ENCODE data around the gene TSPO. TPM values are rescaled to one million over a fixed set of nuclear protein-coding genes. Genes with fewer than 3 reads are reported as not detected.

Gene TSPO
- polyA plus RNA-seq, 1 donor (not counting 4 experiments of a cell fraction or from before 2014, with no cell fraction given) = 139 TPM

- Histone ChIP-seq H3K9me3 (ENCODE audit: control insufficient read depth, low read depth, low read length) (no peaks in the 10 kb centered on the region), H4K20me1 (ENCODE audit: control insufficient read depth, extremely low read depth, insufficient read depth, low read length) (no peaks in the 10 kb centered on the region), H3K9me1 (ENCODE audit: control insufficient read depth, extremely low read depth, insufficient read depth, low read length) (no peaks in the 10 kb centered on the region), H3K9ac (ENCODE audit: control insufficient read depth, extremely low read depth, insufficient read depth, low read length) (no peak overlapping the region), H3K4me3 (ENCODE audit: control insufficient read depth in 2 of 3, extremely low read depth in 1 of 3, insufficient read depth in 2 of 3, low read depth in 1 of 3, low read length in 3 of 3) (no peak overlapping the region), H2AFZ (ENCODE audit: control insufficient read depth, low read length) (no peak overlapping the region), H3K4me2 (ENCODE audit: control insufficient read depth, extremely low read depth, insufficient read depth, low read depth, low read length) (no peak overlapping the region), H3K79me2 (ENCODE audit: control insufficient read depth, insufficient read depth, low read length) (no peaks in the 10 kb centered on the region), H3K4me1 (ENCODE audit: control insufficient read depth, extremely low read depth, insufficient read depth, low read length) (peaks cover 16% of the 10 kb centered on the region), H3K27ac (ENCODE audit: control insufficient read depth, insufficient read depth, low read length) (no peak overlapping the region), H3K27me3 (ENCODE audit: control insufficient read depth, extremely low read depth, insufficient read depth, low read length) (no peaks in the 10 kb centered on the region), H3K36me3 (ENCODE audit: control insufficient read depth in 2 of 2, extremely low read depth in 1 of 2, insufficient read depth in 2 of 2, low read length in 2 of 2) (peaks cover 24 to 44% of the 10 kb centered on the region in 2 experiments)
- no peak for DNase-seq (ENCODE audit: low read depth, low spot score)
- TF ChIP-seq EZH2 (IDR thresholded peaks at IDR 0.05; ENCODE audit: low read length) (no peak), CTCF (optimal IDR thresholded peaks at IDR 0.05 in 1 of 3, IDR thresholded peaks at IDR 0.05 in 1 of 3, conservative IDR thresholded peaks at IDR 0.05 in 1 of 3; ENCODE audit: extremely low read depth in 1 of 3, insufficient read depth in 2 of 3, low read length in 3 of 3) (no peak)
- dilution Hi-C loops (cut with MboI; ENCODE audit: extremely low pct_ligation_motif_present, low sequenced_read_pairs) = no loop called here
- FAIRE-seq = no peak
Observed at GRCh38 chr22:43169310-43170130, 18.2 kb downstream of the TSPO start.

- peaks cover 24 to 45% of the 10 kb centered on the region in 2 experiments for H3K36me3 ChIP-seq (ENCODE audit: control insufficient read depth in 2 of 2, extremely low read depth in 1 of 2, insufficient read depth in 2 of 2, low read length in 2 of 2)
- dilution Hi-C loops (cut with MboI; ENCODE audit: extremely low pct_ligation_motif_present, low sequenced_read_pairs) = no loop called here
- FAIRE-seq (no peak), DNase-seq (ENCODE audit: low read depth, low spot score) (no peak)
- H2AFZ ChIP-seq (ENCODE audit: control insufficient read depth, low read length) = no peak overlapping the region
- H3K4me2 ChIP-seq (ENCODE audit: control insufficient read depth, extremely low read depth, insufficient read depth, low read depth, low read length) = no peak overlapping the region
- TF ChIP-seq CTCF (optimal IDR thresholded peaks at IDR 0.05 in 1 of 3, IDR thresholded peaks at IDR 0.05 in 1 of 3, conservative IDR thresholded peaks at IDR 0.05 in 1 of 3; ENCODE audit: extremely low read depth in 1 of 3, insufficient read depth in 2 of 3, low read length in 3 of 3) (no peak), EZH2 (IDR thresholded peaks at IDR 0.05; ENCODE audit: low read length) (no peak)
- H4K20me1 ChIP-seq (ENCODE audit: control insufficient read depth, extremely low read depth, insufficient read depth, low read length) = no peaks in the 10 kb centered on the region
- H3K9me3 ChIP-seq (ENCODE audit: control insufficient read depth, low read depth, low read length) = no peaks in the 10 kb centered on the region
- no peaks in the 10 kb centered on the region for H3K9me1 ChIP-seq (ENCODE audit: control insufficient read depth, extremely low read depth, insufficient read depth, low read length)
- no peaks in the 10 kb centered on the region for H3K79me2 ChIP-seq (ENCODE audit: control insufficient read depth, insufficient read depth, low read length)
- no peak overlapping the region for H3K4me3 ChIP-seq (ENCODE audit: control insufficient read depth in 2 of 3, extremely low read depth in 1 of 3, insufficient read depth in 2 of 3, low read depth in 1 of 3, low read length in 3 of 3)
- no peak overlapping the region for H3K27ac ChIP-seq (ENCODE audit: control insufficient read depth, insufficient read depth, low read length)
- H3K9ac ChIP-seq (ENCODE audit: control insufficient read depth, extremely low read depth, insufficient read depth, low read length) = no peak overlapping the region
- peaks cover 15% of the 10 kb centered on the region for H3K4me1 ChIP-seq (ENCODE audit: control insufficient read depth, extremely low read depth, insufficient read depth, low read length)
- H3K27me3 ChIP-seq (ENCODE audit: control insufficient read depth, extremely low read depth, insufficient read depth, low read length) = no peaks in the 10 kb centered on the region
Observed at GRCh38 chr22:43170131-43170480, 18.7 kb downstream of the TSPO start.
